ENCODE measurements around the gene SLC39A3. TPM values are rescaled to one million over a fixed set of nuclear protein-coding genes. Genes with fewer than 3 reads are reported as not detected.
A peak's percentile ranks its signal among the peaks of the same experiment; 100 is the strongest.

Gene SLC39A3
- 46.5 and 47.4 TPM in 2 replicates for total RNA-seq (2014; rRNA removed; shearing (Covaris generic))
- 30.9 and 33.5 TPM in 2 replicates for polyA plus RNA-seq (2016; fragmentation: Nextera tagmentation; extraction: Ambion mirVana)
- long read RNA-seq, transcript SLC39A3-201 (3 exons, 1,502 nt): major isoform, 57 of 64 reads
- long read RNA-seq, partial matches to known transcripts: 5 of 64 reads
- long read RNA-seq, other reads (novel, unspliced or antisense): 1 of 64 reads

DNA sequence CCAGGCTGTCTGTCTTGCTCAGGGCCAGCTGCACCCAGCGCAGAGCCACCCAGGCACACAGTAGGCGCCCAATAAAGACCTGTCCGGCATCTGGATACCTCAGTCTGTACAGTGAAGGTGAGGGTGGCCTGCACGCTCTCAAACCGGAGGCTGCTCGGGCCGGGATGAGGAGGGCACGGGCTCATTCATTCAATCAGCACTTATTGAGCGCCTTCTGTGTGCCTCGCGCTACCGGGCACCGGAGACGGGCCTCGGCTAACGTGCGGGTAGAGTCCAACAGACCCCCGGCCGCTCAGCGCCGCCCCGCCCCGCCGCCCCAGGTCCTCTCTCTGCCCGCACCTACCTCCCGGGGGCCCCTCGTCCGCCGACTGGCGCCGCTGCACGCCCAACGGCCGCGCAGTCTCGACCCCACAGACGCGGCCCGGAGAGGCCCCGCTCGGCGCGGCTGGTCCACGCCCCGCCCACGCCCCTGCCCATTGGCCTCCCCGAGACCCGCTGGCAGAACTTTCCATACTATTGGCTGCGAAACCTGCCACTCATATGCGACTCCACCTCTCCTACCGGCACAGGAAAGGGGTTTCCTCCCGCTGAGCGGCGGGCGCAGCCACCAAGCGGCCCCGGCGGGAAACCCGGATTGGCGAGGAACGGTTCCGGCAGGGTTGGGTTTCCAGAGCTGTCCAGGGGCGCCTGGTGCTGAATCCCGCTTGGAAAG lies at the start of gene SLC39A3:
TSS of gene SLC39A3 (minus strand) at position 416 of the 712 bp plus-strand sequence. CDS start 2,760 bp downstream, outside the sequence.
- H3K4me3 Mint-ChIP-seq: peak within 1 kb of the TSS; percentile 86
- peaks cover 36% of the 10 kb centered on the region for H3K36me3 Mint-ChIP-seq (ENCODE audit: low read depth)
- H3K4me1 Mint-ChIP-seq: peaks cover 4% of the 10 kb centered on the region; the same call in 2 of the 3 replicates
- TF ChIP-seq ZNF114 (CRISPR knock-in tag; IDR thresholded peaks at IDR 0.05) (peak; percentile 89; the same call in 1 of the 2 replicates), NANOG (IDR thresholded peaks at IDR 0.05; ENCODE audit: borderline replicate concordance) (no peak), EZH2 (IDR thresholded peaks at IDR 0.05; ENCODE audit: low read depth, unreplicated experiment) (no peak), ETS1 (IDR thresholded peaks at IDR 0.05) (peak; percentile 76), POLR2AphosphoS5 (IDR thresholded peaks at IDR 0.05; ENCODE audit: low read depth) (peak; percentile 64), CREB1 (CRISPR knock-in tag; IDR thresholded peaks at IDR 0.05; ENCODE audit: low read depth) (peak; percentile 86), REST (IDR thresholded peaks at IDR 0.05; ENCODE audit: unreplicated experiment) (peak; percentile 99), ZNF331 (CRISPR knock-in tag; IDR thresholded peaks at IDR 0.05; ENCODE audit: low read depth) (no peak), ZNF462 (CRISPR knock-in tag; IDR thresholded peaks at IDR 0.05) (no peak), JUNB (IDR thresholded peaks at IDR 0.05; ENCODE audit: unreplicated experiment) (no peak), STAT1 (IDR thresholded peaks at IDR 0.05; ENCODE audit: unreplicated experiment) (no peak), EZH2phosphoT487 (IDR thresholded peaks at IDR 0.05; ENCODE audit: unreplicated experiment) (no peak)
- TF ChIP-seq, protein P1, sequence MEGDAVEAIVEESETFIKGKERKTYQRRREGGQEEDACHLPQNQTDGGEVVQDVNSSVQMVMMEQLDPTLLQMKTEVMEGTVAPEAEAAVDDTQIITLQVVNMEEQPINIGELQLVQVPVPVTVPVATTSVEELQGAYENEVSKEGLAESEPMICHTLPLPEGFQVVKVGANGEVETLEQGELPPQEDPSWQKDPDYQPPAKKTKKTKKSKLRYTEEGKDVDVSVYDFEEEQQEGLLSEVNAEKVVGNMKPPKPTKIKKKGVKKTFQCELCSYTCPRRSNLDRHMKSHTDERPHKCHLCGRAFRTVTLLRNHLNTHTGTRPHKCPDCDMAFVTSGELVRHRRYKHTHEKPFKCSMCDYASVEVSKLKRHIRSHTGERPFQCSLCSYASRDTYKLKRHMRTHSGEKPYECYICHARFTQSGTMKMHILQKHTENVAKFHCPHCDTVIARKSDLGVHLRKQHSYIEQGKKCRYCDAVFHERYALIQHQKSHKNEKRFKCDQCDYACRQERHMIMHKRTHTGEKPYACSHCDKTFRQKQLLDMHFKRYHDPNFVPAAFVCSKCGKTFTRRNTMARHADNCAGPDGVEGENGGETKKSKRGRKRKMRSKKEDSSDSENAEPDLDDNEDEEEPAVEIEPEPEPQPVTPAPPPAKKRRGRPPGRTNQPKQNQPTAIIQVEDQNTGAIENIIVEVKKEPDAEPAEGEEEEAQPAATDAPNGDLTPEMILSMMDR (conservative IDR thresholded peaks at IDR 0.05; ENCODE audit: low read depth in 2 of 2): no peak
- DNase-seq (ENCODE audit: low spot score): peak; percentile 98
- Histone ChIP-seq H2AFZ (peak within 1 kb of the TSS; percentile 84), H3K4me3 (peak within 1 kb of the TSS; percentile 92), H3K9me2 (ENCODE audit: insufficient read depth) (no peaks in the 10 kb centered on the region), H3K4me1 (ENCODE audit: insufficient read depth) (peaks cover 4% of the 10 kb centered on the region; the same call in 1 of the 2 replicates), H3K4me2 (peak within 1 kb of the TSS; percentile 85), H3K27me3 (ENCODE audit: insufficient read depth) (no peaks in the 10 kb centered on the region), H3F3A (replicated peaks; ENCODE audit: low read depth) (no peaks in the 10 kb centered on the region), H3K79me2 (replicated peaks; ENCODE audit: insufficient read depth) (peaks cover 5% of the 10 kb centered on the region; the same call in 1 of the 2 replicates), H3K36me3 (ENCODE audit: insufficient read depth) (no peaks in the 10 kb centered on the region; the same call in 1 of the 2 replicates), H3K27ac (ENCODE audit: low read depth) (peak within 1 kb of the TSS; percentile 63; the same call in 1 of the 2 replicates), H4K20me1 (replicated peaks; ENCODE audit: insufficient read depth) (no peaks in the 10 kb centered on the region; the same call in none of the 2 replicates)
- peaks cover 6% of the 10 kb centered on the region for H3K27me3 Mint-ChIP-seq (ENCODE audit: insufficient read depth, low read depth, poor library complexity)
- H3K9me3 Mint-ChIP-seq: no peaks in the 10 kb centered on the region
- peak within 1 kb of the TSS; percentile 83 for H3K27ac Mint-ChIP-seq
- peak; percentile 98 for ATAC-seq

Measured in GM23338 (cell line).